GM12873 (cell line): ENCODE measurements around the gene STAMBPL1.

Experiments used
- CTCF ChIP-seq: IDR thresholded peaks from 2 replicates; pipeline ENCODE4 v1.5.1; 2012; ENCODE audit warnings: low read depth, mild to moderate bottlenecking, moderate library complexity, low read length, control low read depth; ENCODE audit not compliant: insufficient read depth; ENCODE audit errors: missing control alignments

The STAMBPL1 gene

GRCh38 chr10:88877298-88877697, 2.7 kb upstream of the STAMBPL1 start:
- TF ChIP-seq CTCF = no peak

- peak; percentile 27 for TF ChIP-seq CTCF
These were observed 434 bp downstream of the STAMBPL1 start for GRCh38 chr10:88880282-88881076.

- TF ChIP-seq CTCF = no peak
These were observed 1.3 kb downstream of the STAMBPL1 start for GRCh38 chr10:88881320-88881719.

GRCh38 chr10:88881922-88882645, 2.0 kb downstream of the STAMBPL1 start:
- no peak for TF ChIP-seq CTCF

GRCh38 chr10:88883448-88883809, 3.4 kb downstream of the STAMBPL1 start:
- TF ChIP-seq CTCF = no peak

GRCh38 chr10:88886557-88886956, 6.5 kb downstream of the STAMBPL1 start:
- TF ChIP-seq CTCF = no peak

- TF ChIP-seq CTCF = no peak
These were observed 8.9 kb downstream of the STAMBPL1 start for GRCh38 chr10:88888810-88889445.
